OCI-LY7 (cell line): ENCODE measurements around the gene TRMT61A.

Experiments used
- EZH2phosphoT487 ChIP-seq: fragments of 200-600 bp; sonication (generic); IDR thresholded peaks from 2 replicates; pipeline ENCODE4 v1.6.1; 2018; ENCODE audit warnings: low read depth, borderline replicate concordance, mild to moderate bottlenecking, mixed run types, antibody characterized with exemption, low read length, moderate library complexity, mixed read lengths
- TF ChIP-seq, protein P1 (sequence below): fragments of 200-600 bp; sonication (generic); conservative IDR thresholded peaks from 2 replicates; pipeline ENCODE4 v1.5.1; 2014; ENCODE audit warnings: mild to moderate bottlenecking, antibody characterized with exemption, low read length, moderate library complexity, mixed read lengths

DNA sequence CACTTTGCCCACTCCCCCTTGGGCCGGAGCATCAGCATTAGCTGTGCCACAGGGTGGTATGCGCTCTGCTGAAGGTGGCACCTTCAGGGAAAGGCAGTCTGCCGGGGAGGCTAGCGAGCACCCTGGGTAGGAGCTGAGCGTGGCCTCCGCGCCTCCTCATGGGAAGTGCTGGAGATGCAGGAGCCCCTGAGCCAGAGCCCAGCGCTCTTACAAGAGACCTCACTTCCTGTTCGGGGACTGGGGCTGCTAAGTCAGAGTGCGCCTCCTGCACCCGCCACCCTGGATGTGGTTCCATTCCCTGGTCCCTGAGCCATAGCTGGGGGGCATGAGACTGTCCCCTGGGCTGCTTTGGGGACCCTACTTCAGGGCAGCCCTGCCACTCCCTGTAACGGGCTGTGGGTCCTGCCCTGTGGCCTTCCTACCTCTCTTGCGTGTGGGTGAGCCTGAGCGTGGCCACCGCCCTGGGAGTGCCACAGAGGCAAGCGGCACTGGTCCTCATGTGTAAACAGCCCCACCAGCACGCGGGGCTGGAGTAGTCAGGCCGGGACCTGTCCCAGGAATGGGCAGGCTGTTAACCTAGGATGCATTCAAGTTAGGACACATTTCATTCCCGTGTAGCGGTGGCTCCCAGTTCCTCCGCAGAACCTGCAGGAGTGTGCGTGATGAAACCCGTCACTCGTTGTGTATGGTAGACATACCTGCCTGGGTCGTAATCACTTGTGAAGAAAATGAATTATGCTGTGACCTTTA is 53.1 kb downstream of the TRMT61A start:
- TF ChIP-seq, protein P1, sequence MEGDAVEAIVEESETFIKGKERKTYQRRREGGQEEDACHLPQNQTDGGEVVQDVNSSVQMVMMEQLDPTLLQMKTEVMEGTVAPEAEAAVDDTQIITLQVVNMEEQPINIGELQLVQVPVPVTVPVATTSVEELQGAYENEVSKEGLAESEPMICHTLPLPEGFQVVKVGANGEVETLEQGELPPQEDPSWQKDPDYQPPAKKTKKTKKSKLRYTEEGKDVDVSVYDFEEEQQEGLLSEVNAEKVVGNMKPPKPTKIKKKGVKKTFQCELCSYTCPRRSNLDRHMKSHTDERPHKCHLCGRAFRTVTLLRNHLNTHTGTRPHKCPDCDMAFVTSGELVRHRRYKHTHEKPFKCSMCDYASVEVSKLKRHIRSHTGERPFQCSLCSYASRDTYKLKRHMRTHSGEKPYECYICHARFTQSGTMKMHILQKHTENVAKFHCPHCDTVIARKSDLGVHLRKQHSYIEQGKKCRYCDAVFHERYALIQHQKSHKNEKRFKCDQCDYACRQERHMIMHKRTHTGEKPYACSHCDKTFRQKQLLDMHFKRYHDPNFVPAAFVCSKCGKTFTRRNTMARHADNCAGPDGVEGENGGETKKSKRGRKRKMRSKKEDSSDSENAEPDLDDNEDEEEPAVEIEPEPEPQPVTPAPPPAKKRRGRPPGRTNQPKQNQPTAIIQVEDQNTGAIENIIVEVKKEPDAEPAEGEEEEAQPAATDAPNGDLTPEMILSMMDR, result no peak
- TF ChIP-seq EZH2phosphoT487, result no peak
